ENCODE measurements around the gene TPD52L1.

DNA sequence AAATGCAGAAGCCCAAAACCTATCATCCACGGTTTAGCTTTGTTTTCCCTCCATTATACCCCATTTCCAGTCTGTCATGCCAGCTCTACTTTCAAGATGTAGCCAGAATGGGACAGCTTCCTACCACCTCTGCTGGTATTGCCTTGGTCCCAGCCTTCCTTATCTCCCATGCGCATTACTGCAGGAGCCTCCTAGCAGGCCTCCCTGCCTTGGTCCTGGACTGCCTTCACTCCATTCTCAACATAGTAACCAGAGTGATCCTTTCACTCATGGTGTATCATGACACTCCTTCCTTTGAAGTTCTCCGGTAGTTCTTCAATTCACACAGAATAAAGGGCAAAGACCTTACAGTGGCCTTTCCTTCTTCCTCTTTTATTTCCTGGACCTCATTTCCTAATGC lies 15.9 kb downstream of the TPD52L1 start:
- TF ChIP-seq EZH2 (IDR thresholded peaks at IDR 0.05; ENCODE audit: insufficient read depth, poor library complexity, severe bottlenecking) (no peak), EZH2phosphoT487 (IDR thresholded peaks at IDR 0.05; ENCODE audit: insufficient read depth, low read depth) (no peak)
